ENCODE data around the gene HOXA10.

DNA sequence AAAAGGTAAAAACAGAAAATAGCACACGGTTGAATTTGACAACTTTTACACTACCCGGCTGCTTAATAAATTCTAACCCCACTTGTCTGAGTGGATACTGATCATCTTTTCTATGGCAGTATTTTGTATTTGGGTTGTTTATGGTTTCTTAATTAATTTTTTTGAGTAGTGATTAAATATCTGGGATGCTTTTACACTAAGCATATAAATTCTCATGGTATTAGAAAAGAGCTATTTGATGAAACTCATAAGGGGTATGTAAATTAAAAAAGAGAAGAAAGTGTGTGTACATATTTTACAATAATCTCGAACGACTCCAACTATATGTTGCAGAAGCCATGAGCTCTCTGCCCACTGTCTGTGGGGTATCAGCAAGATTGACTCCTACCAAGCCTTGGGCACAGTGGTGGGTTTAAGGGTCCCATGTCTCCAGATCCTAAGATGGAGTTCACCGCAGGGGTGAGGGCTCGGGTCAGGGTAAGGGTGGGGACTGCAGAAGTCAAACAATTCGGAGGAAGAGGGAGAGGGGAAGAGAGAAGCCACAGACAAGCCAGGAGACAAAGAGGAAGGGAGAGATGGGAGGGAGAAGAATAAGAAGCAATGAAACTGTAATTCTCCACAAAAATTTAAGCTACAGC, 33.3 kb upstream of the HOXA10 start:
- TF ChIP-seq CTCF (IDR thresholded peaks at IDR 0.05; ENCODE audit: poor library complexity) (no peak), EZH2 (IDR thresholded peaks at IDR 0.05; ENCODE audit: borderline replicate concordance) (no peak), EZH2phosphoT487 (IDR thresholded peaks at IDR 0.05; ENCODE audit: low read depth, severe bottlenecking, unreplicated experiment) (no peak)
